Activated naive CD4-positive, alpha-beta T cell treated with Interleukin-2 at 50 U/mL for 16 hours (primary cell): Measurements from ENCODE around the gene CBX6.
"Not testable (repeated sequence)": the region's sequence is repeated elsewhere in the genome, so short reads cannot be mapped to it uniquely, and the experiment has no call there.

Experiments
- DNase-seq: peaks from one replicate; pipeline ENCODE4 v3.0.0-alpha.2; 2020

Gene CBX6

GRCh38 chr22:38860283-38861169, 11.5 kb downstream of the CBX6 start:
- DNase-seq = no peak

DNA sequence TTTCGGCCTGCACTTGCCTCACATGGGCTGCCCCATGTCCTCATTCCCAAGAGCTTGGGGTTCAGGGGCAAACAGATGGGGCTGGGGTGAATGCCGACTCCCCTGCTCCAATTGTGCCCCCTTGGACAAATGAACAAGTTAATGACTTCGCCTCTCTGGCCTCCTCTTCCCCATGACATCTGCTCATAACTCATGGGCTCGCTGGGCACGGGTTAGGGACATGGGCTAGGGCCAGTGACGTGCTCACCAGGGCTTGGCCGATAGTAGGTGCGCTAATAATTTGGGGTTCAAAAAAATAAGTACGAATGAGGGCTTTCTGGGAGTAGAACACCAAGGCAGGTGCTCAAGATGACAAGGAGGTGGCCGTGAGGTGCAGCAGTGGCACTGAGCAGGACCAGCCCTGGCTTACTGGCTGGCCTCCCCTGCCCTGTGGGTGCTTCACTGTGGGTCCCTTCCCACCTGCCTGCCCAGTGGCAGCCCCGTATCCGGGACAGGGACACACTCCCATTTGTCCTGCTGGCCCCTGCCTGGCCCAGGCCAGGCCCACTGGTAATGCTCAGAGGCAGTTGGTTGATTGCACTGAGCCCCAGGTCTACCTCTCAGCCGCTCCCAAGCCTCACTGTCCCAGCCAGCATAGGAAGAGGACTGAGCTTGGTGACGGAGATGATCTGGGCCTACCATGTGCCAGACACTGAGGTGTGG, 12.3 kb downstream of the CBX6 start:
- DNase-seq = no peak

DNA sequence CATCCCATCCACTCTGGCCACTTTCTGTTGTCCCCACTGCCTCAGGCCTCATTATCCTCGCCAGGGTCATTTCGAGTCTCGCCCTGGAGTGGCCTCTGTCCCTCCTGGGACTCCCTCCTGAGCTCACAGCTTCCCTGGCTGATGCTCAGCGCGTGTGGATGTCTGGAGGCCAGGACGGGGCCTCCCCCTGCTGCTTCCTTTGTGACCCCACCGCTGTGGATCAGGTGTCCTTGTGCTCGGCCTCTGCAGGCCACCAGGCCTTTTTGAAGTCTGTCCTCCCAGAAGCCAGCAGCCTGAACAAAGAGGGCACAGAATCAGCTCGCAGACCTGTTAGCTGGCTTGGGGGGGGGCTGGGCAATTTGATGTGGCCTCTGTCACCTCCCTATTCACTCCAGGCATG, 13.5 kb downstream of the CBX6 start:
- no peak for DNase-seq

DNA sequence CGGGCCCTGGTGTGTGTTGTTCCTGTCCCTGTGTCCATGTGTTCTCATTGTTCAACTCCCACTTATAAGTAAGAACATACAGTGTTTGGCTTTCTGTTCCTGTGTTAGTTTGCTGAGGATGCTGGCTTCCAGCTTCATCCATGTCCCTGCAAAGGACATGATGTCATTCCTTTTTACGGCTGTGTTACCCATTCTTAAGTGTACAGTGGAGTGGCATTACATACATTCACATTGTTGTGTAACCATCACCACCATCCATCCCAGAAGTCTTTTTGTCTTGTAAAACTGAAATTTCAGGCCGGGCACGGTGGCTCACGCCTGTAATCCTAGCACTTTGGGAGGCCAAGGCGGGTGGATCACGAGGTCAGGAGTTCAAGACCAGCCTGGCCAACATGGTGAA, 17.5 kb downstream of the CBX6 start:
- not testable (repeated sequence) for DNase-seq

DNA sequence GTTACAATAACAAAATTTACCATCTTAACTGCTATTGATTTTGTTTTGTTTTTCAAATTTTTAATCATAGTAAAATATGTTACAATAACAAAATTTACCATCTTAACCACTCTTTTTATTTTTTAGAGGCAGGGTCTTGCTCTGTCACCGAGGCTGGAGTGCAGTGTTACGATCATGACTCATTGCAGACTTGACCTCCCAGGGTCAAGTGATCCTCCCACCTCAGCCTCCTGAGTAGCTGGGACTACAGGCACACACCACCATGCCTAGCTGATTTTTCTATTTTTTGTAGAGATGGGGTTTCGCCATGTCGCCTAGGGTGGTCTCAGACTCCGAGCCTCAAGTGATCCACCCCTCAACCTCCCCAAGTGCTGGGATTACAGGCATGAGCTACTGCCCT, 18.1 kb downstream of the CBX6 start:
- not testable (repeated sequence) for DNase-seq

DNA sequence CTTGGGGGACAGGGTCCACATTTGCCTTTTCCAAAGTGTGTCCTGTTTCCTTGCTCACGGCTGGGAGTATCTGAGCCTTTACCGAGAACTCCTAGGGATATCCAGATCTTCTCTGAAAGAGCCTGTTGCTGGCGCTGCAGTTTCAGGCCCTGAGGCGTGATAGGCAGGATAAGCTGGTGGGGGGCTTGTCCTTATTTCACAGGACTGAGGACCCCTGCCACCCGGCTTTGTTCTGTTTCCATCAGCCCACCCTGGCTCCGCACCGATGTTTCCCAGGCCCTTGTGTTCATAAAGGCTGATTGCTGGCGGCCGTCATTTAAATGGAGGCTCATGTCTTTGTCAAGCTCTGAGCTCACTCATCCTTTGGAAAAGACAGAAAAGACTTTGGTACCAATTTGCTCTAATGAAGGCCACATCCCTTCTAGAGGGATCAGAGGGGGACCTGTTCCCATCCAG, 18.8 kb downstream of the CBX6 start:
- no peak for DNase-seq

- no peak for DNase-seq
These were observed 19.5 kb downstream of the CBX6 start for GRCh38 chr22:38852522-38852921.

DNA sequence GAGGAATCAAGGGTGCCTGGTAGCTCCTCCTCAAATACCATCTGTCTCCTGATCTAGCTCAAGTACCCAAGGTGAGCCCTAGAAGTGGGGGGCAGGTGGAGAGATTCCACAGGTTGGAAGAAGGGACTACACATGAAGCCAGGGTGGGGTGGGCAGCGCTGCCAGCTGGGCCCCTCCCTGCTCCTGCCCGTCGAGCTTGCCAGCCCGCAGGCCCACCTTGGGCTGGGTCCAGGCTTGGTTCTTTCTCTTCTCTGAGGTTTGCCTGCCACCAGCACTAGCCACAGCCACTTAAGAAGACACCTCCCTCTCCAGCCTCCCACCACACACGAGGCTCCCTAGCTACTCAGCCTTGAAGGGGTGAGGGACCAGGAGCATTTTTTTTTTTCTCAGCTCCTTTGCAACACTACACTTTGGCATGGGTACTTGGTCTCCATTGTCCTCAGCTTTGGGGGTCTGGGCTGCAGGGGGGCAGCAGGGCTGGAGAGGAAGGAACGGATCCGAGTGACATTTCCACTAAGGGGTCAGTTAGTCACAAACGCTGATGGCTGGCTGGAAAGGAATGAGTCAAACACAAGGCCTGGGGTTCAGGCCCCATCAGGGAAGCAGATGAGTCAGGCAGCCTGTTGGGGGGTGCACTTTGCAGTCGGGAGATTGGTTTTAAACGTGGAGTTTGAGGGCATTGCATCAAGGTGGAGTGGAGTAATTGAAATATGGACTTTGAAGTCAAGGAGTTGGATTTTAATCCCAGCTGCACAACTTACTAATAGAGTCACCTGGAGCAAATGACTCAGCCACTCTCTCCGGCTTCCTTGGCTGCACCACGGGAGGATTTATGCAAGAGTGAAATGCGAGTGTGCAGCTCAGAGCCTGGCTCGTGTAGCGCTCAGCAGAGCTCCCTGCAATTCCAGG, 20.8 kb downstream of the CBX6 start:
- no peak for DNase-seq

- DNase-seq = no peak
These were observed 21.6 kb downstream of the CBX6 start for GRCh38 chr22:38850399-38850798.

DNA sequence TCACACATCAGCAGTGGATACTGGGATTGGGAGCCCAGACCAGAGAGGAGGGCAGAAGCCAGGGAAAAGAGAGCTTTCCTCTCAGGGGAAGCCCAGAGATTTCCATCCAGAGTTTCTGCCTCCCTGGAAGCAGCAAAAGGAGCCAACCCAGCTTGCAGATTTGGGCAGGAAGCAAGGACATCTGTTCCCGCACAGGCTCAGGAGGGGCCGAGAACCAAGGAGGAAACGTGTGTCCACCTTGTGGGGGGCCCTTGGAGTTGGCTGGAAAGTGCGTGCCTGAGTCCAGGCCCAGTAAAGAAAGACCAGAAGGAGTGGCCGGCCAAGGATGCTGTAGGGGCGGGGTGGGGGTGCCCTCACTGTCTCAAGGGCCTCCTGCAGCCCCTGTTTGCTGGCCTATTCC, 22.2 kb downstream of the CBX6 start:
- no peak for DNase-seq

GRCh38 chr22:38846412-38846811, 25.6 kb downstream of the CBX6 start:
- no peak for DNase-seq

- no peak for DNase-seq
These were observed 26.8 kb downstream of the CBX6 start for GRCh38 chr22:38845004-38845740.

DNA sequence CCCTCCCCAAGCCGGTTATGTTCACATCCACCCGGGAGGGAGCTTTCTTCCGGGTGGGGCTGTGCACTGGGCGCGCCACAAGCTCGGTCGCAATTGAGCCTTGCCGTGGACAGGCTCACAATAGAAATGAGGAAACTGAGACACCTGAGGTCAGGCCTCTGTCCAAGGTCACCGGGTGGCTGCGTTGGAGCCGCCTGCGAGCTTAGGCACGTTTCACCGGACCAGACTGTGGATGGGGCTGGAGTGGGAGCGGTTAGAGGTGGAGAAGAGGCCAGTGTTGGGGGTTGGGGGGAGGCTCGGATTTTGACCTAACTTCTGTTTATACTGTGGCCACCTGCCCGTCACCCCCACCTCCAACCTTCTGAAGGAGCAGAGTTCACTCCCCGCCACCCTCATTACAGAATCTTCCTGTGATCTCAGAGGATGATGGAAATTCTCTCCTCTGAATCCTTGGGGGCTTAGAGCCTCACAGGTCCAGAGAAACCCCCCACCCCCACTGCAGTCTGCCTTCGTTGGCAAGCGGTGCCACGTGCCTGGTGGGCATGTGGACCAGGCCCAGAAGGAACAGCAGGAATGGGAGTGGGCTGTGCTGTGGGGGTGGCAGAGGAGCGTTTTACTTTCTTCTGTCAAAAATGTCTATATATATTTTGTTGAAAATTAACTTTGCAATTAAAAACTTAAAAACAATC, 27.6 kb downstream of the CBX6 start:
- no peak for DNase-seq

DNA sequence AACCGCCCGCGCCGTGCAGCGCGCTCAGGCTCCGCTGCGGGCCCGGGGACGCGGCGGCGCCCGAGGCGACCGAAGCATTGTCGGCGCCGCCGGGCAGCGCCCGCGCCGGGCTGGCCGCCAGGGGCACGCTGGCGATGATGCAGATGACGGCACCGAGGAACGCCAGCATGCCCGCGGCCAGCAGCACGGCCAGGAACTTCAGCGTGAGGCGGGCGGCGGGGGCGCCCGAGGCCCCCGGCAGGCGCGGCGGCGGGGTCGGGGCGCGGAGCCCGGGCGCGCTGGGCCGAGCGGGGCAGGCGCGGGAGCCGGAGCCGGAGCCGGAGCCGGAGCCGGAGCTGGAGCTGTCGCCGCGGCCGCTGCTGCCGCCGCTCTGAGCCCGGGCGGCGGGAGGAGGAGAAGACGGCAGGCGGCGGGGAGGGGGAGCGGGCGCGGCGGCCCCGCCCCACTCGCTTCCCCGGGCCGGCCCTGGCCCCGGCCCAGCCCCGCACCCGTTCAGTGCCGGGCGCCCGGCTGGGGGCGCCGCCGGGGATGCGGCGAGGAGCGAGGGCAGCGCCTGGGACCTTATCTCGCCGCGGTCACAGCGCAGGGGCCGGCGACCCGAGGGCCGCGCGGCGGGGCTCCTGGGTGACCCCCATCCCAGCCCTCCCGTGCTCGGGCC, 28.2 kb downstream of the CBX6 start, which contains the start of gene NPTXR:
Gene NPTXR (minus strand): TSS at position 372 of the 658 bp plus-strand sequence.
- peak; percentile 41 for DNase-seq

DNA sequence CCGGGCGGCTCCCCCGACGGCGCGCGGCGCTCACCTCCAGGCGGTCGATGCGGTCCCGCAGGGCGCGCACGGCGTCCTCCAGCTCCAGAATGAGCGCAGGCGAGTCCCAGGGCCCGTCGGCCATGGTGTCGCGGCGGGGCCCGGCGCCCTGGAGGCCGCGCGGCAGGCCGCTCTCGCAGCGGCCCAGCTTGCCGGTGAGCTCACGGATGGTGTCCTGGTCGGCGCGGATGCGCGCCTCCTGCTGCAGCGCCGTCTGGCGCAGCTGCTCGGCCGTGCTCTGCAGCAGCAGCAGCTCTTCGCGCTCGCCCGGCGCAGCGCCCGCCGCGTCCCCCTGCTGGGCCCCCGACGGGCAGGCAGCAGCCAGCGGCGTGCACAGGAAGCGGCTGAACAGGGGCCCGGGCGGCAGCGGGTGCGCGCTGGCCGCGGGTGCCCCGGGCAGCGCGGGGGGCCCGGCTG, 28.8 kb downstream of the CBX6 start:
- peak; percentile 54 for DNase-seq

DNA sequence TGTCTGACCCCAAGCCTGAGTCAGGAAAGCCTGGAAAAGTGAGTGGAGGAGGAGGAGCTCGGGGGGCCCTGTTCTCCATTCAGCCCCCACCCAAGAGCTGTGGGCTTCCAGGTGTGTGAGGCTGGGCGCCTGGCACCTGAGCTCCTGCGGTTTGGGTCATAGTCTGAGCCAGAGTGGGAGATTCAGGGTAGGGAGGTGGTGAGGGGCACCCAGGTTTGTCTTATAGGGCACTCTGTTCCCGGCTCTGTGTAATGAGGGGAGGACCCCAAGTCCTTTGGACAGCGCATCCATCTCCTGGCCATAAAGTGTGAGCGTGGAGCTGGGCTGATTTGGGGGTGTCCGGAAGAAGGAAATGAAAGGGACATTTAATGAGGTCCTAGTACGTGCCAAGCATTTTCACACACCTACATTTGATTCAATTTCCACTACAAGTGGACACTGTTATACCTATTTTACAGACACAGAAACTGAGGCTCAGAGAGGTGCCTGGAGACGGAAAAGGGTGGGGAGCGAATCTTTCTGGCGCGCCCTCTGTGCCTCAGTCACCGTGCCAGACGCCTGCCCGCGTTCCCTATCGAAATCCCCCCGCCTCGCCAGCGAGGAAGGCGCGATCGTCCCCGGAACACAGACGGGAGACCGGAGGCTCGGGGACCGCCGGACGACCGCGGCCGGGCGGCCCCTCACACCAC, 29.4 kb downstream of the CBX6 start:
- no peak for DNase-seq

GRCh38 chr22:38841635-38842034, 30.4 kb downstream of the CBX6 start:
- no peak for DNase-seq

GRCh38 chr22:38841211-38841610, 30.8 kb downstream of the CBX6 start:
- DNase-seq = no peak

DNA sequence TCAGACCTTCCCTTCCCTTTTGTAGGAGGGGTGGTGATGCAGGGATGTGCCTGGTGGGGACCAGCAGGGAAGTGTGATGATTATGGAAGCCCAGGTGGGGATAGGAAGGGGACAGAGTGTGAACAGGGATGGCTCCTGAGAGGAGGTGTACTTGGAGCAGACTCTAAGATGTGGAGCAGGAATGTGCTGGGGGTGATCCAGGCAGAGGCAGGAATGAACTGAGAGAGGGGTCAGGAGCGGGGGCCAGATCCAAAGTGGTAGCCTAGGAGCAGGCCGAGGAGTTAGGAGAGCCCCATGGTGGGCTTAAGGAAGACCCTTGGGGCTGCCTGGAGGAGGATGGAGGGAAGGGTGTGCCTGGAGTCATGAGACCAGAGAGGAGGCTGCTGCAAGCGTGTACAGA, 31.9 kb downstream of the CBX6 start:
- no peak for DNase-seq

- DNase-seq = no peak
These were observed 32.3 kb downstream of the CBX6 start for GRCh38 chr22:38839686-38840085.
